CD8-positive, alpha-beta memory T cell (primary cell): ENCODE data around the gene LIPN. TPM values are rescaled to one million over a fixed set of nuclear protein-coding genes. Genes with fewer than 3 reads are reported as not detected.
"Not testable (repeated sequence)": the region's sequence is repeated elsewhere in the genome, so short reads cannot be mapped to it uniquely, and the experiment has no call there.

Source experiments
- CTCF ChIA-PET: fragments of 350-600 bp; sonication (Branson Sonifier 250); formaldehyde crosslinking; loops from one replicate; lab custom pipeline; 2021; ENCODE audit warnings: antibody characterized with exemption; lab: Charles Lee
- POLR2A ChIA-PET: fragments of 350-600 bp; sonication (Branson Sonifier 250); formaldehyde crosslinking; loops from one replicate; lab custom pipeline; 2021; ENCODE audit warnings: antibody characterized with exemption; lab: Charles Lee
- DNase-seq, 5 donors: peaks; one replicate each; pipeline versions ENCODE4 v3.0.0 to v3.0.0-alpha.2; 2020 to 2022; ENCODE audit warnings: mixed read lengths in 1 of 5
- H3K27ac ChIP-seq: one replicate; pipeline ENCODE4 v1.7.0; 2013; ENCODE audit warnings: low read depth, mild to moderate bottlenecking, low read length, moderate library complexity
- H3K27me3 ChIP-seq: 2 replicates; pipeline ENCODE4 v1.7.0; 2013; ENCODE audit warnings: low read length, mild to moderate bottlenecking; ENCODE audit not compliant: insufficient read depth, poor library complexity, severe bottlenecking
- H3K36me3 ChIP-seq: 2 replicates; pipeline ENCODE4 v1.7.0; 2013; ENCODE audit warnings: mild to moderate bottlenecking, low read length, moderate library complexity; ENCODE audit not compliant: insufficient read depth
- H3K4me1 ChIP-seq: 2 replicates; pipeline ENCODE4 v1.7.0; 2013; ENCODE audit warnings: mild to moderate bottlenecking, low read length, moderate library complexity; ENCODE audit not compliant: insufficient read depth
- H3K4me3 ChIP-seq: 2 replicates; pipeline ENCODE4 v1.7.0; 2013; ENCODE audit warnings: mild to moderate bottlenecking, low read length
- H3K9me3 ChIP-seq: 2 replicates; pipeline ENCODE4 v1.7.0; 2013; ENCODE audit warnings: mild to moderate bottlenecking, low read length
- H3K27ac Mint-ChIP-seq, 8 donors: one replicate each; pipeline ENCODE4 v1.8.0; 2020 to 2021; ENCODE audit warnings: mixed read lengths in 8 of 8, mild to moderate bottlenecking in 6 of 8, inconsistent platforms in 3 of 8, moderate library complexity in 3 of 8
- H3K27me3 Mint-ChIP-seq, 2 donors: one replicate each; pipeline ENCODE4 v1.8.0; 2020 to 2021; ENCODE audit warnings: mixed read lengths in 2 of 2, mild to moderate bottlenecking in 1 of 2, moderate library complexity in 1 of 2
- H3K36me3 Mint-ChIP-seq, 3 donors: one replicate each; pipeline ENCODE4 v1.8.0; 2020 to 2021; ENCODE audit warnings: mixed read lengths in 3 of 3, inconsistent platforms in 1 of 3, mild to moderate bottlenecking in 1 of 3
- H3K4me1 Mint-ChIP-seq, 3 donors: one replicate each; pipeline ENCODE4 v1.8.0; 2020 to 2021; ENCODE audit warnings: mixed read lengths in 3 of 3, inconsistent platforms in 1 of 3, mild to moderate bottlenecking in 1 of 3
- H3K4me3 Mint-ChIP-seq, 7 donors: one replicate each; pipeline ENCODE4 v1.8.0; 2020 to 2021; ENCODE audit warnings: mixed read lengths in 7 of 7, mild to moderate bottlenecking in 6 of 7, moderate library complexity in 4 of 7, inconsistent platforms in 2 of 7
- H3K9me3 Mint-ChIP-seq, 5 donors: one replicate each; pipeline ENCODE4 v1.8.0; 2020 to 2022; ENCODE audit warnings: mixed read lengths in 5 of 5, mild to moderate bottlenecking in 3 of 5, moderate library complexity in 2 of 5, inconsistent platforms in 1 of 5
- polyA plus RNA-seq: library from polyadenylated mRNA; unstranded; fragments of 300-500 nt; fragmentation: Illumina TruSeq; gene quantifications from one replicate; pipeline ENCODE4 v1.2.3, GENCODE V29; 2021
- total RNA-seq, 2 experiments: library from RNA; stranded (reverse); gene quantifications; one replicate each; pipeline ENCODE4 v1.2.3, GENCODE V29; 2021

LIPN gene
- total and polyA plus RNA-seq, 3 experiments from 2014 or later: not detected

DNA sequence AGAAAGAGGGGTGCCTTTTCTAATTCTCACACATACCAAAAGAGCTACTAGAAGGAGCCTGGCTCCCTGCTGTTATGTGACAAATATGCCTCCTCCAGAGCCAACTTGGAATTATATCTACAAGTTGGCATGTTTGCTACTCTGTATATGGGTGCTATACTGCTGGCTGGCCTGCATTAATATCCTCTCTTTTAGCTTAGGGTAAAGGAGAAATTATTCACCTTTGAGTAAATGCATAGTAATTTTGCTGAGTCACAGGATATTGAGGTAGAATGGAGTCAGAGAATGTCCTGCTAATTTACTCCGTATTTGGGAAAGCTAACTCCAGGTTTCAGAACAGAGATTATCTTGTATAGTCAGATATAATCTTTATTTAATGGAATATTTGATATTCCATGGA lies 24.2 kb upstream of the LIPN start:
- H3K4me1 Mint-ChIP-seq: no peaks in the 10 kb centered on the region
- H3K9me3 Mint-ChIP-seq: no peaks in the 10 kb centered on the region
- no peak overlapping the region for H3K27ac Mint-ChIP-seq
- peaks cover 8 to 21% of the 10 kb centered on the region in 2 donors for H3K27me3 Mint-ChIP-seq
- ChIA-PET POLR2A (no interaction called here), CTCF (no interaction called here)
- no peaks in the 10 kb centered on the region for H3K27me3 ChIP-seq
- H3K4me3 ChIP-seq: no peak overlapping the region
- H3K4me3 Mint-ChIP-seq: peak overlapping the region in 1 of 7 donors; percentile 20
- no peak overlapping the region for H3K27ac ChIP-seq
- no peaks in the 10 kb centered on the region for H3K36me3 Mint-ChIP-seq
- no peak for DNase-seq
- no peaks in the 10 kb centered on the region for H3K36me3 ChIP-seq
- H3K9me3 ChIP-seq: no peaks in the 10 kb centered on the region
- H3K4me1 ChIP-seq: no peaks in the 10 kb centered on the region

DNA sequence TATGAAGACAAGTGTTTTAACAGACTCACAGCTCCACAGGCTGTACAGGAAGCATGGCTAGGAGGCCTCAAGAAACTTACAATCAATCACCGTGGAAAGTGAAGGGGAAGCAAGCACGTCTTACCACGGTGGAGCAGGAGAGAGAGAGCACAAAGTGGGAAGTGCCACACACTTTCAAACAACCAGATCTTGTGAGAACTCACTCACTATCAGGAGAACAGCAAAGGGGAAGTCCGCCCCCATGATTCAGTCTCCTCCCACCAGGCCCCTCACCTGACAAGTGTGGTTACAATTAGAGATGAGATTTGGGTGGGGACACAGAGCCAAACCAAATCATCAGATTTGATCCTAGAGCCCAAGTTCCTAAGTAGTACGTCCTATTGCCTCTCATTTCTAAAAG lies 17.9 kb upstream of the LIPN start:
- H3K27ac ChIP-seq, H3K9me3 ChIP-seq, H3K4me1 Mint-ChIP-seq, CTCF ChIA-PET, H3K27ac Mint-ChIP-seq, H3K4me3 ChIP-seq, H3K36me3 ChIP-seq, DNase-seq, H3K36me3 Mint-ChIP-seq, H3K27me3 ChIP-seq, POLR2A ChIA-PET, H3K4me3 Mint-ChIP-seq, H3K4me1 ChIP-seq: not testable (repeated sequence)
- peaks cover 2 to 23% (median 4%) of the 10 kb centered on the region in 5 donors for H3K9me3 Mint-ChIP-seq
- H3K27me3 Mint-ChIP-seq: peaks cover 8 to 34% of the 10 kb centered on the region in 2 donors

DNA sequence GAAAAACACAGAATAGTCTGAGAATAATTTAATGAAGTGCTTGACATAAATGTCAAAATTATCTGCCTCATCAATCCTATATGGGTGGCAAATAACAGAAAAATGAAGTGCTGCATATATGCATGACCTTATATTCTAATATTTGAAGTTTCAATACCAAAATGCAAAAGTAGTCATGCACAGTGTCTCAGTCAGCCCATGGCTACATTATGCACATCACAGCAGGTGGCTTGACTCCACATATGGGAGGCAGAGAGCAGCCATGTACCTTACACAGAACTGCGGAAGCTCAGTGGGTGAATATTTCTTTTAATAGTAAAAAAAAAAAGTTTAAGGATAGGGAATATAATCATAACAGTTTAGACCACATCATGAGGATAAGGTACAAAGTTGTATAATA lies 17.4 kb upstream of the LIPN start:
- CTCF ChIA-PET: no interaction called here
- no peaks in the 10 kb centered on the region for H3K27me3 ChIP-seq
- Mint-ChIP-seq H3K27me3 (peaks cover 9 to 31% of the 10 kb centered on the region in 2 donors), H3K4me3 (no peak overlapping the region), H3K27ac (peak overlapping the region in 1 of 8 donors; percentile 4), H3K4me1 (no peaks in the 10 kb centered on the region), H3K9me3 (peaks cover 2 to 23% (median 4%) of the 10 kb centered on the region in 5 donors), H3K36me3 (no peaks in the 10 kb centered on the region)
- no peak for DNase-seq
- H3K27ac ChIP-seq: no peak overlapping the region
- no peak overlapping the region for H3K4me3 ChIP-seq
- H3K4me1 ChIP-seq: no peaks in the 10 kb centered on the region
- POLR2A ChIA-PET: no interaction called here
- no peaks in the 10 kb centered on the region for H3K9me3 ChIP-seq
- no peaks in the 10 kb centered on the region for H3K36me3 ChIP-seq

DNA sequence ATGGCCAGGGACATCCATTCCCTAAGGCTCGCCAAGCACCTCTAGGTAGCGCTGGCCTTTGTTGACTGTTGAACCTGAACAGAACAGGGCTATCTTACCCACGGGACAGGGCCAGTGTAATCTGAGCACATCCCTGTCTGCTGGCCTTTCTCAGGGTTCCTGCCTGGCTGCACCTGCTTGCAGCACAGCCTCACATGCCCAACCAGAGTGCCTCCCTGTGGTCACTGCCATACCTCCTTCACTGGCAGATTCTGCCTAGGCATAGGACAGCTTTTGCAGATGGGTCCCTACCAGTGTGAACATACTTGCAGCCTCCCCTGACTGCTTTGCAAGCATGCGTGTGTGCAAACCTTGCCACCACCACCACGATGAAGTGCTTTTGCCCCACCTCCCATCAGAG lies 15.8 kb upstream of the LIPN start:
- H3K4me3 Mint-ChIP-seq: no peak overlapping the region
- no peaks in the 10 kb centered on the region for H3K36me3 ChIP-seq
- CTCF ChIA-PET: no interaction called here
- H3K27ac ChIP-seq: no peak overlapping the region
- no peaks in the 10 kb centered on the region for H3K27me3 ChIP-seq
- H3K27me3 Mint-ChIP-seq: peaks cover 5 to 23% of the 10 kb centered on the region in 2 donors
- no peak overlapping the region for H3K27ac Mint-ChIP-seq
- DNase-seq: no peak
- H3K4me1 ChIP-seq: no peaks in the 10 kb centered on the region
- H3K4me3 ChIP-seq: no peak overlapping the region
- peaks cover 0 to 5% (median 0%) of the 10 kb centered on the region in 3 donors for H3K36me3 Mint-ChIP-seq
- no peaks in the 10 kb centered on the region for H3K4me1 Mint-ChIP-seq
- peaks cover 4 to 26% (median 4%) of the 10 kb centered on the region in 5 donors for H3K9me3 Mint-ChIP-seq
- no peaks in the 10 kb centered on the region for H3K9me3 ChIP-seq
- POLR2A ChIA-PET: no interaction called here

- no peak overlapping the region for H3K27ac Mint-ChIP-seq
- H3K9me3 Mint-ChIP-seq: peaks cover 4 to 26% (median 5%) of the 10 kb centered on the region in 5 donors
- POLR2A ChIA-PET: no interaction called here
- H3K27me3 Mint-ChIP-seq: peaks cover 3 to 13% of the 10 kb centered on the region in 2 donors
- H3K4me1 ChIP-seq: no peaks in the 10 kb centered on the region
- H3K36me3 ChIP-seq: no peaks in the 10 kb centered on the region
- H3K4me1 Mint-ChIP-seq: no peaks in the 10 kb centered on the region
- CTCF ChIA-PET: no interaction called here
- no peaks in the 10 kb centered on the region for H3K9me3 ChIP-seq
- H3K27ac ChIP-seq: no peak overlapping the region
- H3K4me3 ChIP-seq: no peak overlapping the region
- DNase-seq: no peak
- H3K27me3 ChIP-seq: no peaks in the 10 kb centered on the region
- no peak overlapping the region for H3K4me3 Mint-ChIP-seq
- H3K36me3 Mint-ChIP-seq: peaks cover 0 to 5% (median 0%) of the 10 kb centered on the region in 3 donors
Measured at GRCh38 chr10:88745633-88746032, 14.2 kb upstream of the LIPN start.

GRCh38 chr10:88754287-88754686 lies 5.5 kb upstream of the LIPN start:
- CTCF ChIA-PET: no interaction called here
- H3K4me1 ChIP-seq: no peaks in the 10 kb centered on the region
- no peak for DNase-seq
- Mint-ChIP-seq H3K9me3 (no peaks in the 10 kb centered on the region), H3K27ac (no peak overlapping the region), H3K4me3 (no peak overlapping the region), H3K27me3 (peaks cover 0 to 4% of the 10 kb centered on the region in 2 donors), H3K4me1 (peaks cover 0 to 5% (median 0%) of the 10 kb centered on the region in 3 donors), H3K36me3 (no peaks in the 10 kb centered on the region)
- H3K4me3 ChIP-seq: no peak overlapping the region
- H3K27ac ChIP-seq: no peak overlapping the region
- no peaks in the 10 kb centered on the region for H3K27me3 ChIP-seq
- H3K36me3 ChIP-seq: no peaks in the 10 kb centered on the region
- no peaks in the 10 kb centered on the region for H3K9me3 ChIP-seq
- POLR2A ChIA-PET: no interaction called here

GRCh38 chr10:88755753-88756152 lies 4.1 kb upstream of the LIPN start:
- DNase-seq: no peak

GRCh38 chr10:88756660-88757059 lies 3.2 kb upstream of the LIPN start:
- ChIA-PET CTCF (no interaction called here), POLR2A (no interaction called here)
- Histone ChIP-seq H3K36me3 (no peaks in the 10 kb centered on the region), H3K4me3 (no peak overlapping the region), H3K9me3 (no peaks in the 10 kb centered on the region), H3K4me1 (no peaks in the 10 kb centered on the region), H3K27ac (no peak overlapping the region), H3K27me3 (no peaks in the 10 kb centered on the region)
- DNase-seq: no peak
- H3K27ac Mint-ChIP-seq: no peak overlapping the region
- H3K9me3 Mint-ChIP-seq: no peaks in the 10 kb centered on the region
- no peaks in the 10 kb centered on the region for H3K36me3 Mint-ChIP-seq
- no peak overlapping the region for H3K4me3 Mint-ChIP-seq
- H3K27me3 Mint-ChIP-seq: peaks cover 0 to 4% of the 10 kb centered on the region in 2 donors
- peaks cover 4 to 10% (median 6%) of the 10 kb centered on the region in 3 donors for H3K4me1 Mint-ChIP-seq

More at GRCh38 chr10:88755753-88756152, 4.1 kb upstream of the LIPN start:
- Histone ChIP-seq H3K4me1 (no peaks in the 10 kb centered on the region), H3K36me3 (no peaks in the 10 kb centered on the region), H3K27ac (no peak overlapping the region), H3K4me3 (no peak overlapping the region), H3K27me3 (no peaks in the 10 kb centered on the region), H3K9me3 (no peaks in the 10 kb centered on the region)
- H3K27ac Mint-ChIP-seq: no peak overlapping the region
- H3K36me3 Mint-ChIP-seq: no peaks in the 10 kb centered on the region
- ChIA-PET CTCF (no interaction called here), POLR2A (no interaction called here)
- no peaks in the 10 kb centered on the region for H3K9me3 Mint-ChIP-seq
- H3K4me1 Mint-ChIP-seq: peaks cover 4 to 10% (median 6%) of the 10 kb centered on the region in 3 donors
- H3K4me3 Mint-ChIP-seq: no peak overlapping the region
- H3K27me3 Mint-ChIP-seq: peaks cover 0 to 4% of the 10 kb centered on the region in 2 donors
